Measurements from ENCODE around the gene TRPM3.

The TRPM3 gene

DNA sequence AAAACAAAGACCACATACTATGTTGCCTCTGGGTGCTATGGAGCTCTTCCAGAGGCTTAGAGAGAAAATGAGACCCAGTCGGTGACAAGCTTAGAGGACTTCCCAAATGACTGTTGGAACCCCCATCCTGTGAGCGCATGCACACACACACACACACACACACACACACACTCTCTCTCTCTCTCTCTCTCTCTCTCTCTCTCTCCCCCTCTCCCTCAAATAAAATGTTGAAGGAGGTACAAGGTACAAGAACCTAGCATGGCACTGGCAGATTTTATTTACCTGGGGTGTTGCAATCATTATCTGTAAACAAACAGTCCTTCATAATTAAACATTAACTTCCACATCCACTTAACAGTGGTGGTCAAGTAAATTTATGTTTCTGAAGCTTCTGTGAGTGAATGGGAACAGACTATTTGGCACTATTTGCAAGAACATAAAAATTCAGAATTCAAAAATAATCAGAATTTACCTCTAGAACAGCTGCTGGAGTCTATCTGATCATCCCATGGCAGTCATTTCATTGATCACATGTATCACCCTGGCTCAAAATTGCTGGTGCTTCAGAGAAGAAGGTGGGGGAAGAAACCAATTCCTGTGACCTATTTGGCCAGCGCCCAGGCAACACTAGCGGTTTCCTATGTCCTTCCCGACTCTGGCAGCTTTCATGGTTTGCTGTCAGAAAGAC lies 24.9 kb downstream of the TRPM3 start:
- no peak for DNase-seq

DNA sequence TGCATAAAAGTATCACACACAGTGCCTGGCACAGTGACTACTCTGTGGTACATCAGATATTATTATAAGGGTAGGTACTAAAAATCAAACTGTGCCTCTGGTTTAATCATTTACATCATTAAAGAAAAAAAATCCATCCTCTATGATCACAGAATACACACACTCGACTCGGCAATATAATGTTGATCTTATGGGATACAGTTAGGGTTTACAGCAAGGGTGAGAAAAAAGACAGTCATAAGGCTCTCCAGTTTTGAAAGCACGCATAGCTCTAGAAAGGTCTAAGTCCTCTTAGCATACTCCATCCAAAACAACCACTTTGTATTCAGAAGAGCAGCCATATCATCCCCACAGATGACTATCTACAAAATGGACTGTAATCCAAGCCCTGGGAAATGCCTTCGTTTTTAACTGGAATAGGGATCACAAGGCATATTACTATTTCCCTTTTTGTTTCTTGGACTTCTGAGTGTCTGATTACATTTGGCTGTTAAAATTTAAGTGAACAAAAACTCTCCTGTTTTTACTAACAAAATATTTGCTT lies 26.6 kb downstream of the TRPM3 start:
- DNase-seq: no peak

DNA sequence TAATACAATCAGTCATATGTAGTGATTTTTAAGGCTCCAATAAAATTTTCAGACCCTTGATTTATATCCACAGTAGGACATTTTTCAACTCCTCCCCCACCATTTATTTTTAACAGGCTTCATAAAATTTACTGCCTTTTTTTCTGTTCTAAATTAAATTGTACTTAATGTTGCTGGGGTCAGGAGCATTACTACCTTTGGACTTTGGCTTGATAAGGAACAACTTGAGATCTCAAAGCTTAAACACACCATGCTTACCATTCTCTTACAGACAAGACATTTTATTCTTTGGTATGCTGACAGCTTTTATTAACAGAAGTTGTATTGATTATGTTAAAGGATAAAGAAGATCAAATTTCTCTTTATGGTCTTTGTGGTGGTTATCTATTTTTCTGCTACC lies 30.5 kb downstream of the TRPM3 start:
- no peak for DNase-seq

DNA sequence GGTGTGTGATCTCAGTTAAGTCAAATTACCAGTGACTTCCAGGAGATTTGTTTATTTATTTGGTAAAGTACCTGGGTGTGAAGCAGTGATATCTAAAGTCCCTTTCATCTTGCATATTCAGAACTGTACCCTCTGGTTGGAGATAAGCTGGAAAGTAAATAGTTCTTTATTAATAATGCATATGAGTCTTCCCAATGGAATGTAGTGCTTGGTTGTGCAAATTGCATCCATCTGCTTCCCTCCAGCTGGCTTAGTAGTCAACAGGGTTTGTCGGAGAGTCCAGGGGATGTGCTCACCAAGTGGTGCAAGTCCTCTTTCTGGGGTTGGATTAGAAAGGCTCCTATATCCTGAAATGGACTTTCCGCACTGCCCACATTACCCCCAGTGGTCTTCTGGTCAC lies 42.0 kb downstream of the TRPM3 start:
- no peak for DNase-seq

DNA sequence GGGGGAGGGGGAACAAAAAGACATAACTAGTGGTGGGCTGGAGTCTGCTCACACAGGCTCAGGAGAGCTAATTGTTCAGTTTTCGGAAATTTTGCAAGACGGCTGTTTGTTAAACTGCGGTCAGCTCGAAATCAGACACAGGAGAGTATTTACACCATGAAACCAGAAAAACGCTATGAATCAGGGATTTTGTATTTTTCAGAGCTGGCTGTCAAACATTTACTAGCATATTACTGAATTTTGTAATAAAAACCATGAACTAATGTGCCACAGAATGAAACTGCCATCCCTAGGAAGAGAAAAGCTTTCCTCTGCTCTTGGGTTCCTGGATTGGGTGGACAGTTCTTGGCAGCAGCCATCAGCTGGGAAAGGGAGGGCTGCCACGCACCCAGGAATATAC lies 45.3 kb downstream of the TRPM3 start:
- no peak for DNase-seq

DNA sequence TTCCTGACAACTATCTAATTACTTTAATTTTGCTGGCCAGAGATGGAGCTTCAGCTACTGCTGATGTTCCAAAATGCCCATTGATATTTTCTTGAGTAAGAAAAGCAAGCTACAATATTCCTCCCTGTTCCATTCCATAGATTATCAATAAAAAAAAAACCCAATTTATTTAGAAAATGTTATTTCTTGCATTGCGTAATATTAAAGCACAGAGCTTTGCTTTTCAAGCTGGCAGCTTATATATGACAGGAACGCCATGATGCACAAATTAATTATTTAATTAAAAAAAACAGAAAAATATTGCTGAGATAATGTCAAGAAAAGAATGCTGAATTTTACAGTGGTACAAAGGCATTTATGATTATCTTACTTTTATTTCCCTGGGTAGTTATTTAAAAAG lies 47.9 kb downstream of the TRPM3 start:
- no peak for DNase-seq

DNA sequence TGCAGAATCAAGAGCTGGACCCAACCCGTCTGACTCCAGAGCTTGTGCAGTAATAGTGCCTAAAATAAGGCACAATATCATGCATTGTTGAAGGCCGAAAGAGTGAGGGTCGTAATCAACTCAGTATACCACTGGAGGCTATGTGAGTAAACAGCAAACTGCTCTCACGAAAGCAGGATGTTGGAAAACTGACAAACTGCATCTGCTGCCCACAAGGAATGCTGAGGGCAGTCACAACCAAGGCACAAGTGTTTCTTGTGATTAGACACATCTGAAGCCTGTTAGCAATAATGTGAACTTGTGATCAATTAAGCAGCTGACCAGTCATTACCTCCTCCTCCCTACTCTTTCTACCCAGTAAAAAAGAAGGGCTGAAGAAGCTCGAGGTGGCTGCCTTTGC lies 48.8 kb downstream of the TRPM3 start:
- no peak for DNase-seq

DNA sequence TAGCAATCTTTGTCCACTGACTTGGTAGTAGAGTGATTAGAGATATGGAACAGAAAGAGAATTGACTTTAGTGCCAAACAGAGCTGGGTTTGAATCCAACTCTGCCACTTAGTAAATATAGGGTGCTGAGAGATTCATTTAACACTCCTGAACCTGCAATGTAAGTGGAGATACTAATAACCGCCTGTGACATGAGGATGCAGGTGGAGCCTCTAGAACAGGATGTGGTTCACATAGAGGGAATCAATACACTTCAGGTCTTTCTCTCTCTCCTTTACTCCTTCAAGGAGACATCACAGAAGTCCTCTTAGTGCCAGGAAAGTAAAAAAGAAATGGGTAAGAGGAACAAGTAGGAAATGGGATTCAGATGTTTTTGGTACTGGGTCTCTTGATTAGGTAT lies 49.8 kb downstream of the TRPM3 start:
- DNase-seq: no peak

DNA sequence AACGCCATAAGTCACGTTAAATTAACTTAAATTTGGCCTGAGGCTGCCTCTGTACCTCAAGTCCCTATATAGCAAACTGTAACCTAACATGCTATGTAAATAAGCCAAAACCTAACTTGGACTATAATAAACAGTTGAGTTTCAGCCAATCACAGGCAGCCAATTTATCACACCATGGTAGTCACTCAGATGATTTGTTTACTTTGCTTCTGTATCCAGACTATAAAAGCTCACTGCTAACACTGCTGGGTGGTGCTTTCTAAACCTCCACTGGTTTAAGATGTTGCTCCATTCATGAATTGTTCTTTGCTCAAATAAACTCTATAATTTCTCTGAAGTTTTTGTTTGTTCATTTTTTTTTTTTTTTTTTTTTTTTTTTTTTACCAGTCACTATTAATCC lies 62.8 kb downstream of the TRPM3 start:
- DNase-seq: no peak

DNA sequence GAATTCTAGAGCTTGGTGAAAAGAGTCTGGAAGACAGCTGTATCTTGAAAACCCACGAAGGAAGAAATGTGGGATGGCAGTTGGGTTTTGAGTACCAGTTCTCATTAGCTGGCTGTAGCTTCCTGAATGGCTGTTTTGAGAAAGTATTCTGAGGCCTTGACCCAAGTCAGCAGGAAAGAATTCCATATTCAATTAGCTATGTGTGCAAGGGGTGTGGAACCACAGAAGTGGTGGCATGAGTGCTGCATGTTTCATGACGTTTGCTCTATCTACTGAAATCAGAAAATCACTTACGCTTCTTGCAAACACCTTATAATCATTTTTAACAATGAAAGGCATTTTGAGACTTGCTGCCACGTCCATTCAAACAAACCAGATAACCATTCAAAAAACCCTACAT lies 69.1 kb downstream of the TRPM3 start:
- no peak for DNase-seq

DNA sequence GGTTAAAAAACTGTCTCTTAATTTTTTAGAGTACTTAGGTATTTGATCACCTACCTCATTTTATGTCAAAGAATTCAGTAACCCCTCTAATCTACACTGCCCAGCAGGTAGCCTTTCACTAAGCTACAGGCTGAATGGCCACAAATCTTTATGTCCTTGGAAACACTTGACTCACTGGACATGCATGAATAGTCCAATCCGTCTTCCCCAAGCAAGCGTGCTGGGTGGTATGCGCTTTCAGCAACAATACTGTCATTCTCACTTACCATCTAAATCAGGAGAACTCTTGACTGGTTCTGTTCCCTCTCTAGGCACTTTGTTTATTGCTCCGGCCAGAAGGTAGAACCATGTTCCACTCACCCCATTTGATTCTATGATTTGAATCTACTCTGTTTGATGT lies 73.1 kb downstream of the TRPM3 start:
- DNase-seq: no peak

DNA sequence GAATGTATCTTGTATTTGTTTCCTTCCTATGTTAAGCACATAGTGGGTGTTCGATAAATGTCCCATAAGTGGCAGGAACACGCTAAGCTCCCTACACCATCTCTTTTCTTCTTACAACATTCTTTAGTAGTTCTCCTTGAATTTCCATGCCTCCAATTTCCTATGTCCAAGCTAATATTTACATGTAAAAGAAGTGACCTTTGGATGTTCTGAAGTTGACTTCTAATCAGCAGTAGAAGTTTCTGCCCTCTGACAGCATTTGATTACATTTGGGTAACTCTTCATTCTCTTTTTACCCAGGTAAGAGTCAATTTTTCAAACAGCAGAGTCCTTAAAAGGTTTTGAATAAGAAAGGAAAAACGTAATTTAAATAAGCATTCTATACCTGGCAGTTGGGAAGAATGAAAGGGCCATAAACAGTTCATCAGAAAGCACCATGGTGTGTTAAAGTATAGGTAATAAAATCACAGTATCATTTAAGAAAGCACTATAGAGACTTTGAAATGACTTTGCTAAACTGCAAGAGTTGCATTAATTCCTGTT lies 78.9 kb downstream of the TRPM3 start:
- DNase-seq: no peak

DNA sequence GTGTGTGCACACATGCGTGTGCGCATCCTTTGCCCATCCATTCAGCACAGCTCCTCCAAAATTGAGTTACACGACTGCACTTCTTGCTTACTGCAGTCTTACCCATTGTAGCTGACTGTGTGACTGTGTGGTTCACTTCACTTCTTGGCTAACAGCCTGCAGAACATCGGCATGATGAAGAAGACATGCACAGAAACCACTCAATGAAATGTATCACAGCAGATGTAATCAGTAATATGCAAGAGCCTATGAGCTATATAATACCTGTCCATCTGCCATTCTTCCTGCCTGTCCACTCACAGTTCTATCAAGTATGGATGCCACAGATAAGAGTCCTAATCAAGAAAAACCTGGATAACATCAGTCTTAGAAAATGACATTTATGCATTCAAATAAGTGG lies 83.9 kb downstream of the TRPM3 start:
- no peak for DNase-seq

DNA sequence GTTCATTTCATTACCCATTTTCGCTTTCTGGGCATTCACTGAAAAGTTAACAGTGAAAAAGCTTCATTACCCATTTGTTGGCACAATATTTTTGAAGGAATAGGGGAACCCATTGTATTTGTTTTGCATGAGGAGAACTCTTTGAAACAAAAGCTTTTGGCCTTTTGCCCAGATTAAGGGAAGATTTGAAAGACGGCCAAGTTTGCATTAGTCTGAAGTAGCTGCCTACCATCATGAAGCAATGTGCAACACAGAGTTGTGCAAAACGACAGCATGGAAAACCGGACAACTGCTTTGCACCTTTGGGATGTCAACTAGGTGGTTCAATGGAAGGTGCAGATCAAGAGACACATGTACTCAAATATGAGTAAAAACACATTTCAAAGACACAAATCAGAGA lies 84.9 kb downstream of the TRPM3 start:
- no peak for DNase-seq

DNA sequence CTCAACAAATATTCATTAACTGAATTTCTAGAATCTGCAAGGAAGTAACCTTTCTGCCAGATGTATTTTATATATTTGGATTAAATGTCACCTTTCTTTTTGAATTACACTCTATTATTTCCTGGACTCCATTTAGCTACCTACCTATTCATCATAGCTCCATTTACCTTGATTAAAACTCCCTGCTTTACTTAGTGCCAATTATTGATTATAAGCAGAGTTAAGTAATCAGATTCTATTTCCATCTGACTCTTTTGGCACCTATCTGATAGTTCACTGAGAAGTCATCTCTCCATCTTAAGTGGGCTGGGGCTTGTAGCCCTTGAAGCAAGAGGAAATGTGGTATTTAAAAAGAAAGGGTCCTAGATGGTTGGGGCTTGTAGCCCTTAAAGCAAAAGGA lies 88.6 kb downstream of the TRPM3 start:
- no peak for DNase-seq

DNA sequence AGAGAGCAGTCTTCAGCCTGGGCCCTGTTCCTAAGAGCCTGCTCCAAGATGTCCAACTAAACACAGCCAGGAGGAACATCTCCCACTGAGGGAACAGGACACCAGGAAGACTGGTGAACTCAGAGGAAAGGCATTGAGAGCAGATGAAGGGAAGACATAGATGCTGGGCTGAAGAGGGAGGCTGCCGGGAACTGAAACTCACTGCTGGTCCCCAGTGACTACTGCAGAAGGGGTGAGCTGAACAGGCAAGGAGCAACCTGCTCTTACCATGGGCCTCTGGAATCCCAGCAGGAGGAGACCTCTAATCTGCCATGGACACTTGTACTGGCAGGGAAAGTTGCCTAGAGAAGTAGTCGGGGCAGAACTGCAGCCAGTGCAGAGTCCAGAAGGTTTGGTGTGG lies 95.7 kb downstream of the TRPM3 start:
- no peak for DNase-seq

DNA sequence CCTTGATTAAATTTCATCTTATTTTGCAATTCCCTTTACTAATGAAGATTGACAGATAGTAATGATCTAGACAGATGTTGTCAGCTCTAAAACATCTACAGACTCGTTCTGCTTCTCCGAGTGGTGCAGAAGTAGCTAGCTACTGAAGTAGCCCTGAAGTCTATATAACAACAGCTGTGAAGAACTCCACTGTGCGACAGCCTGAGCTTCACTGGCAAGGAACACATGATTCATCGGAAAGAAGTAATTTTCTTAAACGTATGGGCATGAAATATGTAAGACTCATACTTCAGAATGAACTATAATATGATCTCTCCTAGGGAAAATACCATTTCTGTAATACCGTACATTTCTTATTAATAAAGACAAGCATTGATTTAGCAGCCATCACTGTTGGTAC lies 96.2 kb downstream of the TRPM3 start:
- DNase-seq: no peak

DNA sequence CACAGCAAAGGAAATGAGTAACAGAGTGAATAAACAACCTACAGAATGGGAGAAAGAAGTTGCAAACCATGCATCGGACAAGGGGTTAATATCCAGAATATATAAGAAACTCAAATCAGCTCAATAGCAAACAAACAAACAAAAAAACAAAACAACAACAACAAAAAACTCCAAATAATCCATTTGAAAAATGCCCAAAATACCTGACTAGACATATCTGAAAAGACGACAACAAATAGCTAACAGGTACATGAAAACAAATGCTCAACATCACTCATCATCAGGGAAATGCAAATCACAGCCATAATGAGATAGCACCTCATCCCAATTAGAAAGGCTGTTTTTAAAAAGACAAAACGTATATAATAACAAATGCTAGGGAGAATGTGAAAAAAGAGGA lies 111.2 kb downstream of the TRPM3 start:
- DNase-seq: no peak

DNA sequence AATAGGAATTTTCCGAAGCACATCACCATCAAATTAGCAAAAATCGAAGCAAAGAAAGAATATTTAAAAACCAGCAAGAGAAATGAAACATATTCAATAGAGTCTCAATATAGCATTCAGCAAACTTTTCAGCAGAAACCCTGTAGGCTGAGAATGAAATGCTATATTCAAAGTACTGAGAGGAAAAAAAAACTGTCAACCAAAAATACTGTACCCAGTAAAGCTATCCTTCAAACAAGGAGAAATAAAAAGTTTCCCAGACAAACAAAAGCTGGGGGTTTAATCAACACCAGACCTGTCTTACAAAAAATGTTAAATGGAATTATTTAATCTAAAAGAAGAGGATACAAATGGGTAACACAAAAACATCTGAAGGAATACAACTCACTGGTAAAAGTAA lies 116.0 kb downstream of the TRPM3 start:
- DNase-seq: no peak

DNA sequence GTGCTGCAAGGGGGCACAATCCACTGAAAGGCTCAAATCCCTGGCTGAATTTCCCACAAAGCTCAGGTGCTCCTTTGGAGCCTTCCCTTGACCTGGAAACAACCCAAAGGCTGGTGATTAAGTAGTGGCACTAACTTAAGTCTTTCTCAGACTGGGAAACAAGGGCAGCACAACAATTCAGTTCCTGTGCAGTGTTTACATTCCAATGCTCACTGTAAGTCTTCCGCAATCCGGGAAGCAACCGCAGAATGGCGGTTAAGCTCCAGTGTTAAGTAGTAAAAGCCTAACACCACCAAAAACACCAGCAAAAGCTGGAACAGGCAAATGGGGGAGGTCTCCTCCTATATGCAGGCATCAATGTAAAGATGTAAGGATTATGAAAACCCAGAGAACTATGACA lies 117.2 kb downstream of the TRPM3 start:
- no peak for DNase-seq

DNA sequence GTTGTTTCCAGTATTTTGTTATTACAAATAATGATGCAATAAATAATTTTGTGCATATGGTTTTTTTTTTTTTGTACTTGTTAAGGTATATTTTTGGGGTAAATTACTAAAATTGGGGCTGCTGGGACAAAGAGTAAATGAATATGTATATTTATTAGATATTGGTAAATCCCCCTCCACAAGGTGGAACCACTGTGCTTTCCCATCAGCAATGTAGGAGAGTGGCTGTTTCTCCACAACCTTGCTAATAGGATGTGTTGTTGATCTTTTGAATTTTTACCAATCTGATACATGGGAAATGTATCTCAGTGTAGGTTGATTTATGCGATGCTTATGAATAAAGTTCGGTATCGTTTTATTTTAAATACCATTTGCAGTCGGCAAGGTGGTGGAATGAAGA lies 118.1 kb downstream of the TRPM3 start:
- DNase-seq: no peak

DNA sequence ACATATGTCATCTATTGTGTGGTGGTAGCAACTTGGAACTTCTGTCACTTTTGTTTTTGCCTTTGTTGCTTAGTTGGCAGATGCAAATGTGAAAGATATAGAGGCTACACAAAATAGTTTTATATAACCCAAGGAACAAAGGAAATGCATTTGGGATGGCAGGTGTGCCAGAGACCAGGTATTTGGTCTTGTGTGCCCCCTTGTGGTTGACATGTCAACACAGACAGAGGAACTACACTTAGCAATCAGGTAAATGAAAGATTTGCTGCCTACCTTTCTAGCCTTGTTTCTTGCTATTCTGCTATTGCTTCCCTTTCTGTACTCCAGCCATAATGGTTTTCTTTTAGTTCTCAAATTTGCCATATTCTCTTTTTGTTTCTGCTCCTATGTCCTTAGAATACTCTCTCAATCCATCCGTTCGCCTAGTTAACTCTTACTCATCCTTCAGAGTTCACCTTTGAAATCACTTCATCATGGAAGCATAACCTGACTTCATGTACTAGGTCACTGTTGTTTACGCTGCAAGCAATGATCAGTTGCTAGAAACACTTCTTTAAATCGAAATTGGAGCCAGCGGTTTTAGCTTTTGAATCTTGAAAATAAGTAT lies 119.5 kb downstream of the TRPM3 start:
- no peak for DNase-seq

DNA sequence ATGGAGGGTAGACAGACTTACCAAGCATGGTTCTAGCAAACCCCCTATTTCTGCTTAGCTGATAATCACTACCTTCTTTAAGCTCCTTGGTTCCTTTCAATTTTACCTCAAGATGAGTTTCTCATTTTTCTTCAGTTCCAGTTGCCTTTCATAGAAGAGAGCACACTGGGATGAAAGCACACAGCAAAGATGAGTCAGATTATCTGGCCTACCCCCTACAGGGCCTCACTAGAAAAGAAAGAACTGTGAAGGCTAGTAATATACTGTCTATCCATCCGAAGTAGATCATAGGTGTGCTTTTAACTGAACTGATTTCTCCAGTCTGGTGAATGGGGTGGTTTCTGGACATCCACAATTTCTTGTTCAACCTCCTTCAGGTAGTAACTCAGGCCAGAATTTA lies 122.5 kb downstream of the TRPM3 start:
- no peak for DNase-seq

DNA sequence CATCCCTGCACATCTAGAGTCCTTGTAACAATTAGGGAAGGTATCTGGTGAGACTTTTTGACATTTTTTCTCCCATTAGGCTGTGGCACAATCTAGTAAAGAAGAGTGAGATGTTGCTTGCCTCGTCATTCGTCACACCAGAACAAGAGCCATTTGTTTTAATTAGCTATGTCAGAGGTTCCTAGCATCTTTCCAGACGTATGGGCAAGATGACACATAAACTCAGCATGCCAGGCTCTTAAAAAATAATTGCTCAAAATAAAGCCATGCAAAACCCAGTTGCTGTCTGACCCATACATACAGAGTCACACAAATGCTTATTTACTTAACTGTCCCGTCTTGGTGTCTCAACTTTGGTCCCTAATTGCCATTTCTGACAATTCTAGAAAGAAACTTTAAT lies 125.9 kb downstream of the TRPM3 start:
- no peak for DNase-seq

DNA sequence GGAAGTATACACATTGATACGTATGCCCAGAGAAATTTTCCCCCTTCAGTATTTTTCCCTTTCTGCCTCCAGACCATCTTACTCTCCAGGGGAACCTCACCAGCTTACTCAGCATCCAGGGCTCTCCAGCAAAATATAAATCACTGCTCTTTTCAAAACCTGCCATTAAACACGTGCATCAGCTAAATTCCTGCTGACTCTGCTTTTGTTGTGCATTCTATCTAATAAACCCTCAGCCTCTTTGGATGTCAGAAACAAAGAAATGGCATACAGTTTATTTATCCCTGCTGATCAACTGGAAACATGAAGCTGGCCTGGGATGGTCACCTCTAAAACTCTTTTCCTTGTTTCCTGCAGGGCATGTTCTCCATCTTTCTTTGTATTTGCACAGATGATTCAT lies 126.8 kb downstream of the TRPM3 start:
- no peak for DNase-seq

Data from activated CD4-positive, alpha-beta T cell treated with anti-CD3 and anti-CD28 coated beads for 1 hour (primary cell).